ENCODE results near the gene DGKB.

DGKB gene

DNA sequence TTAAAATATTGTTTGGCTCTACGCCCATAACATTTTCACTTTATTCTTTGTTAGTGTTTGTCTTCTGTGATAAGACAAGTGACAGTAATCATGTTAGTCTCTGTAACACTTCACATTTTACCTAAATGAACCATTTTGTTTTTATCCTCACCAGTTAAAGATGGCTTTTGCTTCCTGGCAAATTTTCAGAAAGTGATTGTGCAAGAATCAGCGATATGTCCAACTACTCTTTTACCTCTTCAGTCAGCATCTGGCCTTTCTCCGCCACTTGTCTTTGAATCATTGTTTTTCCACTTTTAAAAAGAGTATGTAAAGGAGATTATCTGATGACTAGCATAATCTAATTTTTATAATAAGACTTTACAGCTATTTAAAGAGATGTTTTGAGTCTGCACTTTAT lies 3.5 kb downstream of the DGKB start:
- ChIA-PET POLR2A (no interaction called here), CTCF (no interaction called here)
- DNase-seq (ENCODE audit: extremely low spot score): no peak
- TF ChIP-seq ARNT (IDR thresholded peaks at IDR 0.05) (no peak), FOXA1 (IDR thresholded peaks at IDR 0.05) (no peak), SUZ12 (IDR thresholded peaks at IDR 0.05) (no peak), SP1 (IDR thresholded peaks at IDR 0.05) (no peak), TARDBP (IDR thresholded peaks at IDR 0.05) (no peak), HDGF (IDR thresholded peaks at IDR 0.05; ENCODE audit: borderline replicate concordance) (no peak), LEF1 (IDR thresholded peaks at IDR 0.05; ENCODE audit: borderline replicate concordance) (no peak), FOXK2 (IDR thresholded peaks at IDR 0.05) (no peak), BHLHE40 (IDR thresholded peaks at IDR 0.05; ENCODE audit: borderline replicate concordance) (no peak), ELF4 (IDR thresholded peaks at IDR 0.05) (no peak), NFRKB (IDR thresholded peaks at IDR 0.05) (no peak), FOXM1 (IDR thresholded peaks at IDR 0.05; ENCODE audit: borderline replicate concordance) (no peak), PKNOX1 (IDR thresholded peaks at IDR 0.05) (no peak), L3MBTL2 (conservative IDR thresholded peaks at IDR 0.05) (no peak), ZNF384 (IDR thresholded peaks at IDR 0.05) (no peak), CTBP1 (IDR thresholded peaks at IDR 0.05; ENCODE audit: borderline replicate concordance) (no peak)

GRCh38 chr7:14896461-14896860 lies 6.1 kb downstream of the DGKB start:
- POLR2A ChIA-PET: no interaction called here
- CTCF ChIA-PET: no interaction called here
- no peak for TF ChIP-seq ELF4 (IDR thresholded peaks at IDR 0.05)
- no peak for TF ChIP-seq NFRKB (IDR thresholded peaks at IDR 0.05)
- no peak for TF ChIP-seq SP1 (IDR thresholded peaks at IDR 0.05)
- TF ChIP-seq TARDBP (IDR thresholded peaks at IDR 0.05): no peak
- no peak for TF ChIP-seq FOXA1 (IDR thresholded peaks at IDR 0.05)
- TF ChIP-seq HDGF (IDR thresholded peaks at IDR 0.05; ENCODE audit: borderline replicate concordance): no peak
- TF ChIP-seq LEF1 (IDR thresholded peaks at IDR 0.05; ENCODE audit: borderline replicate concordance): no peak
- no peak for TF ChIP-seq ZNF384 (IDR thresholded peaks at IDR 0.05)
- no peak for TF ChIP-seq FOXM1 (IDR thresholded peaks at IDR 0.05; ENCODE audit: borderline replicate concordance)
- TF ChIP-seq SUZ12 (IDR thresholded peaks at IDR 0.05): no peak
- TF ChIP-seq PKNOX1 (IDR thresholded peaks at IDR 0.05): no peak
- no peak for TF ChIP-seq L3MBTL2 (conservative IDR thresholded peaks at IDR 0.05)
- no peak for DNase-seq (ENCODE audit: extremely low spot score)

DNA sequence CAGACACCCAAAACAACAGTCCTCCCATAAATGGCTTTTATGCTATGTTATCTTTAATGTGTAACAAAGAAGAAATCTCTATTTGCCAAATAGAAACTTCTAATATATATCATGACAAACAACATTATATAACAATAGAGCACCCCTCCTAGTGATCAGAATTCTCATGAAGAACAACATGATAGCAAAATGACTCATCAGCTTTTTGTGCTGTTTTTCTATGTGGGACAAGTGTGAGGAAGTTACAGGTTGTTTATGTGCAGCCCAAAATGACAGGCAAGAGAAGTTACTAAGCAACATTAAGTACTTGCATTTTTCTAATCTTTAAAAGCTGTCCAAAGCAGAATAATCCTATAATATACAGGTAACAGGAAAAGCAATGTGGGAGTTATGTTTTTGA lies 7.7 kb downstream of the DGKB start:
- no peak for DNase-seq (ENCODE audit: extremely low spot score)
- ChIA-PET POLR2A (no interaction called here), CTCF (no interaction called here)

GRCh38 chr7:14892961-14893360 lies 9.6 kb downstream of the DGKB start:
- TF ChIP-seq ARNT (IDR thresholded peaks at IDR 0.05) (no peak), ZNF384 (IDR thresholded peaks at IDR 0.05) (no peak), HDGF (IDR thresholded peaks at IDR 0.05; ENCODE audit: borderline replicate concordance) (no peak), L3MBTL2 (conservative IDR thresholded peaks at IDR 0.05) (no peak), BHLHE40 (IDR thresholded peaks at IDR 0.05; ENCODE audit: borderline replicate concordance) (no peak), ELF4 (IDR thresholded peaks at IDR 0.05) (no peak), LEF1 (IDR thresholded peaks at IDR 0.05; ENCODE audit: borderline replicate concordance) (no peak), FOXA1 (IDR thresholded peaks at IDR 0.05) (no peak), FOXK2 (IDR thresholded peaks at IDR 0.05) (no peak), PKNOX1 (IDR thresholded peaks at IDR 0.05) (no peak), CTBP1 (IDR thresholded peaks at IDR 0.05; ENCODE audit: borderline replicate concordance) (no peak), TARDBP (IDR thresholded peaks at IDR 0.05) (no peak), SP1 (IDR thresholded peaks at IDR 0.05) (no peak), SUZ12 (IDR thresholded peaks at IDR 0.05) (no peak), NFRKB (IDR thresholded peaks at IDR 0.05) (no peak), FOXM1 (IDR thresholded peaks at IDR 0.05; ENCODE audit: borderline replicate concordance) (no peak)
- ChIA-PET CTCF (no interaction called here), POLR2A (no interaction called here)
- DNase-seq (ENCODE audit: extremely low spot score): no peak

More for the DNA sequence above, 7.7 kb downstream of the DGKB start:
- TF ChIP-seq PKNOX1 (IDR thresholded peaks at IDR 0.05) (no peak), FOXA1 (IDR thresholded peaks at IDR 0.05) (no peak), ARNT (IDR thresholded peaks at IDR 0.05) (no peak), NFRKB (IDR thresholded peaks at IDR 0.05) (no peak), LEF1 (IDR thresholded peaks at IDR 0.05; ENCODE audit: borderline replicate concordance) (no peak), TARDBP (IDR thresholded peaks at IDR 0.05) (no peak), FOXK2 (IDR thresholded peaks at IDR 0.05) (no peak), SP1 (IDR thresholded peaks at IDR 0.05) (no peak), BHLHE40 (IDR thresholded peaks at IDR 0.05; ENCODE audit: borderline replicate concordance) (no peak), ELF4 (IDR thresholded peaks at IDR 0.05) (no peak), L3MBTL2 (conservative IDR thresholded peaks at IDR 0.05) (no peak), FOXM1 (IDR thresholded peaks at IDR 0.05; ENCODE audit: borderline replicate concordance) (no peak), ZNF384 (IDR thresholded peaks at IDR 0.05) (no peak), HDGF (IDR thresholded peaks at IDR 0.05; ENCODE audit: borderline replicate concordance) (no peak), CTBP1 (IDR thresholded peaks at IDR 0.05; ENCODE audit: borderline replicate concordance) (no peak)

DNA sequence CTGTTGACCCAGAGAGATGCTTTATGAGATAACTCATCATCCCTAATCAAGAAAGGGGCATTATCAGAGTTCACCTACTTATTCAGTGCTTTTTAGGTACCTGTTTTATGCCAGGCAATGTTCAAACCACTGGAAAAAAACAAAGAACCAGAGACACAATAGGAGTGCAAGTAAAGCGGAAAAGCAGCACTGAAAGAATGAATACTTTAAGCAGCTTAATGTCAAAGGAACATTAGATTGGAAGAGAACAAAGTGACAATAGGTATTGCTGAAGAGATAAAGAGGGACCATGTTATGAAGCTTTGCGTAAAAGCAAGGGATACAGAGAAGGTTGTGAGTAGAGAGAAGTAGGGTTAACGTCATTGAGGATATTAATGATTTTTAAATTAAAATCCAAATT lies 11.3 kb downstream of the DGKB start:
- POLR2A ChIA-PET: no interaction called here
- CTCF ChIA-PET: no interaction called here
- DNase-seq (ENCODE audit: extremely low spot score): no peak
- TF ChIP-seq ELF4 (IDR thresholded peaks at IDR 0.05) (no peak), NFRKB (IDR thresholded peaks at IDR 0.05) (no peak), HDGF (IDR thresholded peaks at IDR 0.05; ENCODE audit: borderline replicate concordance) (no peak), LEF1 (IDR thresholded peaks at IDR 0.05; ENCODE audit: borderline replicate concordance) (no peak), PKNOX1 (IDR thresholded peaks at IDR 0.05) (no peak), FOXA1 (IDR thresholded peaks at IDR 0.05) (no peak), L3MBTL2 (conservative IDR thresholded peaks at IDR 0.05) (no peak), TARDBP (IDR thresholded peaks at IDR 0.05) (no peak), FOXK2 (IDR thresholded peaks at IDR 0.05) (no peak), FOXM1 (IDR thresholded peaks at IDR 0.05; ENCODE audit: borderline replicate concordance) (no peak), ARNT (IDR thresholded peaks at IDR 0.05) (no peak), SP1 (IDR thresholded peaks at IDR 0.05) (no peak), ZNF384 (IDR thresholded peaks at IDR 0.05) (no peak), SUZ12 (IDR thresholded peaks at IDR 0.05) (no peak), BHLHE40 (IDR thresholded peaks at IDR 0.05; ENCODE audit: borderline replicate concordance) (no peak), CTBP1 (IDR thresholded peaks at IDR 0.05; ENCODE audit: borderline replicate concordance) (no peak)

Measured in HEK293T (cell line).